ENCODE results near the gene KRT10. TPM values are rescaled to one million over a fixed set of nuclear protein-coding genes. Genes with fewer than 3 reads are reported as not detected.

KRT10 gene
- total and polyA plus RNA-seq, 2 donors (not counting 1 experiment from before 2014, with no cell fraction given): 4.1 to 45.8 TPM

DNA sequence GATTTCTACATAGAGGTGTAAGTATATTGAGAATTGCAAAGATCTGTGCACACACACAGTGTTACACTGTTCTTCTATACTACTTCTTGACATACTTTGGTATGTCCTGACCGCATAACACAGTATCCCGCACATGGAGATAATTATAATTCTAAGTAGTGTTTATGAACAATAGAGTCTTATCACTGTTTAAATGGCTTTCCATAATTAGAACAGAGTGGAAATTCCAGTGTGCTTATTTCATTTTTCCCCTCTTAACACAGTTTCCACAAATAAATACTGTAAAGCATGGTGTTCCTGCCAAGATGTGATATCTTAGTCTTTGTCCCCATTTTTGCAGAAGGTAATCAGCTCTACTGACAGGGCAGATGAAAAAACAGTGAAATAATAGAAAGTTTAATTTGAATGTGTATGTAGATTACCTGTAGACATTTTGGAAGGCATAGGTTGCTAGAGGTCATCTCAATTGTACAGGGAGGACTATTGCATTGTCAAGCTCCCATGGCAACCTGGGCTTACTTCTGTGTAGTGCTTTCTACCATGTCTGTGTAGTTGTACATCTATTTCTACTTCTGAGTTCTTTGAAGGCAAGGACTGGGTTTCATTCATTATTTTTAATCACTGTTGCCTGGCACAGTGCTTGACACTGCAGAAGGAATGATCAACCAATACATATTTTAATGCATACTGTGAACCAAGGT lies 12.5 kb downstream of the KRT10 start:
- no peak overlapping the region for H3K4me2 ChIP-seq (ENCODE audit: extremely low read depth, insufficient read depth, low read length)
- no peaks in the 10 kb centered on the region for H3K9me3 ChIP-seq (ENCODE audit: control insufficient read depth, insufficient read depth, low read depth, low read length)
- H3K4me1 ChIP-seq (ENCODE audit: control insufficient read depth, extremely low read depth, insufficient read depth, low read length): no peaks in the 10 kb centered on the region
- no peaks in the 10 kb centered on the region for H4K20me1 ChIP-seq (ENCODE audit: control insufficient read depth, extremely low read depth, insufficient read depth, low read length)
- no peaks in the 10 kb centered on the region for H3K79me2 ChIP-seq (ENCODE audit: control insufficient read depth, insufficient read depth, low read length)
- H3K36me3 ChIP-seq (ENCODE audit: control insufficient read depth, insufficient read depth, low read length): no peaks in the 10 kb centered on the region
- H3K27me3 ChIP-seq (ENCODE audit: control insufficient read depth, insufficient read depth, low read length): peaks cover 26% of the 10 kb centered on the region
- peak in 1 of 2 donors; percentile 71 for DNase-seq (ENCODE audit: low read depth in 2 of 2)
- no peak overlapping the region for H3K27ac ChIP-seq (ENCODE audit: insufficient read depth, low read length)
- H3K4me3 ChIP-seq (replicated peaks in 1 of 4; ENCODE audit: control extremely low read depth in 1 of 4, insufficient read depth in 1 of 4, low read depth in 3 of 4, low read length in 4 of 4): no peak overlapping the region
- no peak overlapping the region for H2AFZ ChIP-seq (ENCODE audit: low read length)
- TF ChIP-seq, protein P1, sequence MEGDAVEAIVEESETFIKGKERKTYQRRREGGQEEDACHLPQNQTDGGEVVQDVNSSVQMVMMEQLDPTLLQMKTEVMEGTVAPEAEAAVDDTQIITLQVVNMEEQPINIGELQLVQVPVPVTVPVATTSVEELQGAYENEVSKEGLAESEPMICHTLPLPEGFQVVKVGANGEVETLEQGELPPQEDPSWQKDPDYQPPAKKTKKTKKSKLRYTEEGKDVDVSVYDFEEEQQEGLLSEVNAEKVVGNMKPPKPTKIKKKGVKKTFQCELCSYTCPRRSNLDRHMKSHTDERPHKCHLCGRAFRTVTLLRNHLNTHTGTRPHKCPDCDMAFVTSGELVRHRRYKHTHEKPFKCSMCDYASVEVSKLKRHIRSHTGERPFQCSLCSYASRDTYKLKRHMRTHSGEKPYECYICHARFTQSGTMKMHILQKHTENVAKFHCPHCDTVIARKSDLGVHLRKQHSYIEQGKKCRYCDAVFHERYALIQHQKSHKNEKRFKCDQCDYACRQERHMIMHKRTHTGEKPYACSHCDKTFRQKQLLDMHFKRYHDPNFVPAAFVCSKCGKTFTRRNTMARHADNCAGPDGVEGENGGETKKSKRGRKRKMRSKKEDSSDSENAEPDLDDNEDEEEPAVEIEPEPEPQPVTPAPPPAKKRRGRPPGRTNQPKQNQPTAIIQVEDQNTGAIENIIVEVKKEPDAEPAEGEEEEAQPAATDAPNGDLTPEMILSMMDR (conservative IDR thresholded peaks at IDR 0.05 in 1 of 2, IDR thresholded peaks at IDR 0.05 in 1 of 2; ENCODE audit: low read depth in 1 of 2, low read length in 2 of 2): no peak
- no peak for TF ChIP-seq EZH2 (IDR thresholded peaks at IDR 0.05; ENCODE audit: low read length, missing control alignments)
- no peak overlapping the region for H3K9ac ChIP-seq (ENCODE audit: insufficient read depth, low read length)

DNA sequence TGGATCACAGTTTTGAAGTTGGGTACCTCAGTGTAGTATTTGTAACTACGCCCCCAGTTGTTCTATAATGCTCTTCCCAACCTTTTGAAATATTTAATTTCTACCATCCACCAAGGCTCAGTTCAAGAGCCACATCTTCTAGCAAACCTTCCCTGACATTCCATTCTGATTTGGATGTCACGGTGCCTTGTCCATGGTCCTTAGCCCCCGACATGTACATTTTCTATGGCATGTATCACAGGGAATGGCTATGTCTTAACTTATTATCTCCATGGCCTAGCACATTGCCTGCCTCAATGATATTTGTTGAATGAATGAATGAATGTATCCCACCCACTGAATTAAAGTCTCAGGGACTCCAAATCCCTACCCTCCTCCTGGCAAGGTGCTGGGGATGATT lies 16.3 kb downstream of the KRT10 start:
- Histone ChIP-seq H3K36me3 (ENCODE audit: control insufficient read depth, insufficient read depth, low read length) (no peaks in the 10 kb centered on the region), H3K4me1 (ENCODE audit: control insufficient read depth, extremely low read depth, insufficient read depth, low read length) (no peaks in the 10 kb centered on the region), H3K27ac (ENCODE audit: insufficient read depth, low read length) (no peak overlapping the region), H4K20me1 (ENCODE audit: control insufficient read depth, extremely low read depth, insufficient read depth, low read length) (no peaks in the 10 kb centered on the region), H3K4me2 (ENCODE audit: extremely low read depth, insufficient read depth, low read length) (no peak overlapping the region), H3K27me3 (ENCODE audit: control insufficient read depth, insufficient read depth, low read length) (peaks cover 34% of the 10 kb centered on the region), H3K9me3 (ENCODE audit: control insufficient read depth, insufficient read depth, low read depth, low read length) (no peaks in the 10 kb centered on the region), H3K79me2 (ENCODE audit: control insufficient read depth, insufficient read depth, low read length) (no peaks in the 10 kb centered on the region), H3K9ac (ENCODE audit: insufficient read depth, low read length) (no peak overlapping the region), H3K4me3 (replicated peaks in 1 of 4; ENCODE audit: control extremely low read depth in 1 of 4, insufficient read depth in 1 of 4, low read depth in 3 of 4, low read length in 4 of 4) (no peak overlapping the region), H2AFZ (ENCODE audit: low read length) (no peak overlapping the region)
- no peak for TF ChIP-seq EZH2 (IDR thresholded peaks at IDR 0.05; ENCODE audit: low read length, missing control alignments)
- TF ChIP-seq, protein P1 (conservative IDR thresholded peaks at IDR 0.05 in 1 of 2, IDR thresholded peaks at IDR 0.05 in 1 of 2; ENCODE audit: low read depth in 1 of 2, low read length in 2 of 2): no peak
- DNase-seq (ENCODE audit: low read depth in 2 of 2): no peak

DNA sequence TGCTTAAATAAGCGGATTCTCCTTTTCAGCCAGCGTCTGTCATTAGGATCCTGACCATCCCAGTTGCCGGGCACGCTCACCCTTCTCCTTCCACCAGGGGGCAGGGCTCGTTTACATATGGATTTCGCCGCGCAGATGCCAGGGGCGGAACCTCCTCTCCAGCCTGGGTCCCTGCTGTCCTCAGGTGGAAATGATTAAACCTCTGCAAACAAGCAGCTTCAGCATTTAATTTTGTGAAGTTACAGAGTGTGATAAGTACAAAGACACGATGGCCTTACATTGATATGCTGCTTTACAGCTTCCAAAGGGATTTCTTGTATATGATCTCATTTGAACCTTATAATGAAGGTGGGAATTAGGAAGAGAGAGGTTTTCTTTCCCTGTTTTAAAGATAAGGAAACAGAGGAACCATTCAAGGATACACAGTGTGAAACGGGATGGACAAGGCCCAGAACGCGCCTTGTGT lies 18.8 kb downstream of the KRT10 start:
- H3K9me3 ChIP-seq (ENCODE audit: control insufficient read depth, insufficient read depth, low read depth, low read length): no peaks in the 10 kb centered on the region
- no peak overlapping the region for H2AFZ ChIP-seq (ENCODE audit: low read length)
- H3K27me3 ChIP-seq (ENCODE audit: control insufficient read depth, insufficient read depth, low read length): peaks cover 29% of the 10 kb centered on the region
- H3K36me3 ChIP-seq (ENCODE audit: control insufficient read depth, insufficient read depth, low read length): no peaks in the 10 kb centered on the region
- TF ChIP-seq EZH2 (IDR thresholded peaks at IDR 0.05; ENCODE audit: low read length, missing control alignments): no peak
- TF ChIP-seq, protein P1 (conservative IDR thresholded peaks at IDR 0.05 in 1 of 2, IDR thresholded peaks at IDR 0.05 in 1 of 2; ENCODE audit: low read depth in 1 of 2, low read length in 2 of 2): peak; percentile 89 to 91
- no peak overlapping the region for H3K4me2 ChIP-seq (ENCODE audit: extremely low read depth, insufficient read depth, low read length)
- peak; percentile 52 to 64 for DNase-seq (ENCODE audit: low read depth in 2 of 2)
- no peaks in the 10 kb centered on the region for H3K4me1 ChIP-seq (ENCODE audit: control insufficient read depth, extremely low read depth, insufficient read depth, low read length)
- H4K20me1 ChIP-seq (ENCODE audit: control insufficient read depth, extremely low read depth, insufficient read depth, low read length): no peaks in the 10 kb centered on the region
- no peak overlapping the region for H3K4me3 ChIP-seq (replicated peaks in 1 of 4; ENCODE audit: control extremely low read depth in 1 of 4, insufficient read depth in 1 of 4, low read depth in 3 of 4, low read length in 4 of 4)
- no peak overlapping the region for H3K27ac ChIP-seq (ENCODE audit: insufficient read depth, low read length)
- H3K79me2 ChIP-seq (ENCODE audit: control insufficient read depth, insufficient read depth, low read length): no peaks in the 10 kb centered on the region
- H3K9ac ChIP-seq (ENCODE audit: insufficient read depth, low read length): no peak overlapping the region

Measured in fibroblast of lung (primary cell).